Keratinocyte (primary cell): Measurements from ENCODE around the gene LHX5.

ENCODE experiments used
- CTCF ChIP-seq, 3 experiments: IDR thresholded peaks in 1 of 3; conservative IDR thresholded peaks in 1 of 3; optimal IDR thresholded peaks in 1 of 3; 2 replicates in 2 of 3; 3 replicates in 1 of 3; pipeline versions ENCODE3 to v1.5.1; 2011; ENCODE audit warnings: low read length in 3 of 3, mild to moderate bottlenecking in 3 of 3, moderate library complexity in 2 of 3, control low read depth in 1 of 3, inconsistent platforms in 1 of 3; ENCODE audit not compliant: insufficient read depth in 2 of 3; ENCODE audit errors: extremely low read depth in 1 of 3
- EZH2 ChIP-seq: IDR thresholded peaks from one replicate; pipeline ENCODE4 v1.6.1; 2012; ENCODE audit warnings: inconsistent platforms, mild to moderate bottlenecking, low read length, moderate library complexity

DNA sequence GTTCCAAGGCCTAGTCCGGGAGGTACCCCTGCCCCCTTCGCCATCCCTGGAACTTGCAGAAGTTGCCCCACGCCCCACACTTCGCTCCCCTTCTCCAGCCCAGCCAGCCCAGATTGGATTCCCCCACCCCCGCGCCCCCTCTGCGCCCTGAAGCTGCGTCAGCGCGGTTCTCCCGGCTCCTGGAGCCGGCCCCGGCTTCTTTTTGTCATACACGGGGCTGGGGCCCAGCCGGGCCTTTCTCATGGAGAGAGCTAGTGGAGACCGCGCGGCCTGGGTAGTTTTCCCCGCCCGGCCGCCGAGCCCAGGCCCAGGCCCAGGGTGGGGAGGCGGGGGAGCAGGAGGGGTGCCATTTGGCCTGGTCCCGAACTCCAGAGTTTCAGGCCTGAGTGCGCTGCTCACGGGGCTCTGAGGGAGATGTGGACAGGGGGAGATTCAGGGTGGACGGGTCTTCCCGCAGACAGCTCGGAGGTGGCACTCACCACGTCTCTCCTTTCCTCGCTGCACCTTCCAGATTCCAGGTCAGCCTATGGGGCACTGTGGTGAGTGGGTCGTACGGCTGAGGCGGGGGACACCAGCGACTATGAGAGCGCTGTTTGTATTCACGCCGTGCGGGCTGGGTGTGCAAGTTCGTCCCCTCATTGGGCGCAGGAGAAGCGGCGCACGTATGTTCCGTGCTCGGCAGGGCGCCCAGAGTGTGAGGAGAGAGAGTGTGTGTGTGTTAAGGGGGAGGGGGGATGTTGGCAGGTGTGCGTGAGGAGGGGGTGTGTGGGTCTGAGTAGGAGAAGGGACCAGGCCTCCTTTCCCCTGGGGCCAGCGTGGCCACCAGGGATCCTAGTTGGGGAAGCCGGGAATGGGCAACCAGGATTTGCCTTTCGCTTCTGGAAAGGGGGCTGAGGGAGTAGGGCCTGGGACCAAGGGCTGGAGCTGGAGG lies 785 bp upstream of the LHX5 start:
- TF ChIP-seq CTCF (optimal IDR thresholded peaks at IDR 0.05 in 1 of 3, IDR thresholded peaks at IDR 0.05 in 1 of 3, conservative IDR thresholded peaks at IDR 0.05 in 1 of 3; ENCODE audit: extremely low read depth in 1 of 3, insufficient read depth in 2 of 3, low read length in 3 of 3) = no peak
- TF ChIP-seq EZH2 = peak; percentile 91
